Esophagus (tissue), 2 donors: ENCODE results near the gene PSMD9. TPM values are rescaled to one million over a fixed set of nuclear protein-coding genes. Genes with fewer than 3 reads are reported as not detected.

Experiments used
- H3K27ac ChIP-seq, 2 donors: one replicate each; pipeline ENCODE4 v1.5.1; 2013; ENCODE audit warnings: low read depth in 2 of 2, mild to moderate bottlenecking in 2 of 2, inconsistent platforms in 1 of 2, low read length in 1 of 2, moderate library complexity in 1 of 2
- H3K27me3 ChIP-seq, 2 donors: one replicate each; pipeline ENCODE4 v1.6.1; 2013; ENCODE audit warnings: low read length in 2 of 2, control low read depth in 1 of 2, mild to moderate bottlenecking in 1 of 2; ENCODE audit not compliant: insufficient read depth in 2 of 2, control insufficient read depth in 1 of 2
- H3K36me3 ChIP-seq, 2 donors: one replicate each; pipeline ENCODE4 v1.6.1; 2013; ENCODE audit warnings: low read length in 1 of 2; ENCODE audit not compliant: control insufficient read depth in 2 of 2, insufficient read depth in 2 of 2
- H3K4me1 ChIP-seq, 2 donors: one replicate each; pipeline ENCODE4 v1.6.1; 2013; ENCODE audit warnings: low read length in 1 of 2; ENCODE audit not compliant: control insufficient read depth in 2 of 2, insufficient read depth in 2 of 2
- H3K4me3 ChIP-seq, 2 donors: one replicate each; pipeline ENCODE4 v1.5.1; 2013; ENCODE audit warnings: low read length in 2 of 2, mild to moderate bottlenecking in 2 of 2, low read depth in 1 of 2, moderate library complexity in 1 of 2
- H3K9me3 ChIP-seq, 2 donors: one replicate each; pipeline ENCODE4 v1.6.1; 2013; ENCODE audit warnings: mild to moderate bottlenecking in 2 of 2, low read depth in 1 of 2, low read length in 1 of 2, moderate library complexity in 1 of 2; ENCODE audit not compliant: control insufficient read depth in 2 of 2, insufficient read depth in 1 of 2
- WGBS, 2 donors: extraction: QIAGEN DNeasy Blood & Tissue Kit; methylation state at CpG; one replicate each; pipeline ENCODE4 v1.1.7; 2013; 5-methylcytosine and 5-hydroxymethylcytosine counted together
- polyA plus RNA-seq, 2 donors: library from polyadenylated mRNA; stranded (reverse); fragments of 200-250 nt; gene quantifications; one replicate each; pipeline ENCODE4 v1.2.3, GENCODE V29; 2013
- donor health status: healthy with polysubstance abuse.
- donor health status: Bipolar disorder and iron deficiency.

Gene PSMD9
- polyA plus RNA-seq, 2 donors: 18.3 to 88.2 TPM

DNA sequence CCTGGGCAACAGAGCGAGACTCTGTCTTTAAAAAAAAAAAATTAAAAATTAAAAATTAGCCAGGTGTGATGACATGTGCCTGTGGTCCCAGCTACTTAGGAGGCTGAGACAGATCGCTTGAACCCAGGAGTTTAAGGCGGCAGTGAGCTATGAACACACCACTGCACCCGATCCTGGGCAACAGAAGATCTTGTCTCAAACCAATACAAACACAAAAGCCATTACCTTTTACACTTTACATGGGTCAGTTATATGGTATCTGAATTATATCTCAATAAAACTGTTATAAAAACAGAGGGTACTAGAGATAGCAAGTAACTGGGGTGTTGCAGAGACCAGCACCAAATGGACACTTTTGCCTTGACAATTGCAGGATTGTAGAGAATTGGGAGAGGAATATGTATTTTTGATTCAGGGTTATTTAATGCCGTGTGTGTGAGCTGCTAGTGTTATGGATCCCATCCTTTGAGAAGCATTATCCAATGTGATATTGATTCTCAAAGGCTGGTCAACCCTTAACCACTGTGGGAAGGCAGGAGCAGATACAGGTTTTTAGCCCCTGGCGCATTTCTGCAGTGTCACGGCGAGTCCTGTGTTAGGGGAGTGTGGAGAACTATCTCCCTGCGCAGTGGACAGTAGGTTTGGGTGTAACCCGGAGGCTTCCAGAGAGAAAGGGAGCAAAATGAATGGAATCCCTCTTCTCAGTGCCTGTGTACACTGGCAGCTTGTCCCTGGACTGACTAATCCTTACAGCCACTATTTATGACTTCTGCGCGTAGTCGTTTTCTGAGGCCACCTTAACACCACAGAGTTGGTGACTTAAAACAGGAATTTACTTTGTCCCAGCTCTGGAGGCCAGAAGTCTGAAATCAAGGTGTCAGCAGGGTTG is 4.3 kb downstream of the PSMD9 start:
- Histone ChIP-seq H3K27me3 (no peaks in the 10 kb centered on the region), H3K27ac (no peak overlapping the region), H3K4me1 (peaks cover 2 to 7% of the 10 kb centered on the region in 2 donors), H3K9me3 (no peaks in the 10 kb centered on the region), H3K4me3 (no peak overlapping the region), H3K36me3 (peaks cover 5 to 6% of the 10 kb centered on the region in 2 donors)
- WGBS, 2 donors: 87 to 88% methylated on average over 13 of the region's 13 CpGs

DNA sequence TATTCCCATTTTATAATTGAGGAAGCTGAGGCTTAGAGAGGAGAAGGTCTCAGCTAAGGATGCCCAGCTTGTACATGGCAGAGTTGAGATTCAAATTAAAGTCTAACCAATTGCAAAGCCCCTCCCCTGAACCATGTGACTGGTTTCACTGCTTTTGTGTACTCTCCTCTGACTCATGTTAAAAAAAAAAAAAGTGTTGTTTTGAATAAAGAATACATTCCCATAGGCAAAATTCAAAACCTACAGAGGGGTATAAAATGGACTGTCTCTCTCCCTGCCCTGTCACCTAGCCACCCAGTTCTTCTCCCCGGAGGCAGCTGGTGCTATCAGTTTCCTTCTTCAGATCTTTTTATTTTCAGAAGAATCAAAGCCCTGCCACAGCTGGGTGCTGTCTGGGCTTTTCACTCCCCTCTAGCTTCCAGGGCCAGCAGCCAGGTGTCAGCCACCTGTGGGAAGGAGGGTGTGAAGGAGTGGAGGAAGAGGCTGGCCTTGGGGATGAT is 5.4 kb downstream of the PSMD9 start:
- WGBS, 2 donors: 13 to 16% methylated on average over 1 of the region's 1 CpG

DNA sequence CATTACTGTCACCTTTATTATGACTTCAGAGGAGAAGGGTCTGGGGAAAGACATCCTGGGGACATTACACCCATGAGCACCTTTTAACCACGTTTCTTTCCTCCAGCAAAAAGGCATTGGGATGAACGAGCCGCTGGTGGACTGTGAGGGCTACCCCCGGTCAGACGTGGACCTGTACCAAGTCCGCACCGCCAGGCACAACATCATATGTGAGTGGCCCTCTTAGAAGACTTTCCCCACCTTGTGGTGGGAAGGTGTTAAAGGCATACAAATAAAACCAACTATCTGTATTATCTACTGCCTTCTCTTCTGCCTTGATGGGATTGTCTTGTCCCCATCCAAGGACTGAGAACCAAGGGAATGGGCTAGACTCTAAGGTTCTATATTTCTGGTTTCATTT is 6.0 kb downstream of the PSMD9 start:
- Histone ChIP-seq H3K36me3 (peaks cover 6 to 15% of the 10 kb centered on the region in 2 donors), H3K27ac (peak overlapping the region in 1 of 2 donors; percentile 68), H3K4me3 (no peak overlapping the region), H3K27me3 (no peaks in the 10 kb centered on the region), H3K9me3 (no peaks in the 10 kb centered on the region), H3K4me1 (peaks cover 0 to 7% of the 10 kb centered on the region in 2 donors)
- 53 to 59% methylated on average over 7 of the region's 7 CpGs for WGBS, 2 donors

More for the DNA sequence above, 5.4 kb downstream of the PSMD9 start:
- H3K27ac ChIP-seq: peak overlapping the region; percentile 1 to 68
- H3K4me3 ChIP-seq: no peak overlapping the region
- H3K9me3 ChIP-seq: no peaks in the 10 kb centered on the region
- peaks cover 2 to 7% of the 10 kb centered on the region in 2 donors for H3K4me1 ChIP-seq
- no peaks in the 10 kb centered on the region for H3K27me3 ChIP-seq
- peaks cover 6 to 9% of the 10 kb centered on the region in 2 donors for H3K36me3 ChIP-seq

DNA sequence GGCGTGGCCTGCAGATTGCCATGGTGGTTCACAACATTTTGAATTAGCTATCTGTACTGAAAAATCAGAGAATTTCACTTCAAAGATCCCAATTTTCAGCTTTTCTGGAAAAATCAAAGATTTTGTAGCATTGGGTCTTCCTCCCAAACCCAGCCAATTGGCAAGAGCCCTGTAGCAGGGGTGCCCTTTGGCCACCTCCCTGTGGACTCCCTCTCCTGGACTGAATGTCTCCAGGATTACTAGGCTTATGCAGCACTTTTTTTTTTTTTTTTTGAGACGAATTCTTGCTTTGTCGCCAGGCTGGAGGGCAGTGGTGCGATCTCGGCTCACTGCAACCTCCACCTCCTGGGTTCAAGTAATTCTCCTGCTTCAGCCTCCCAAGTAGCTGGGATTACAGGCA is 9.7 kb downstream of the PSMD9 start:
- Histone ChIP-seq H3K36me3 (peaks cover 10 to 33% of the 10 kb centered on the region in 2 donors), H3K9me3 (no peaks in the 10 kb centered on the region), H3K4me3 (no peak overlapping the region), H3K27ac (no peak overlapping the region), H3K4me1 (peaks cover 0 to 7% of the 10 kb centered on the region in 2 donors), H3K27me3 (no peaks in the 10 kb centered on the region)
- 82 to 90% methylated on average over 5 of the region's 5 CpGs for WGBS, 2 donors

DNA sequence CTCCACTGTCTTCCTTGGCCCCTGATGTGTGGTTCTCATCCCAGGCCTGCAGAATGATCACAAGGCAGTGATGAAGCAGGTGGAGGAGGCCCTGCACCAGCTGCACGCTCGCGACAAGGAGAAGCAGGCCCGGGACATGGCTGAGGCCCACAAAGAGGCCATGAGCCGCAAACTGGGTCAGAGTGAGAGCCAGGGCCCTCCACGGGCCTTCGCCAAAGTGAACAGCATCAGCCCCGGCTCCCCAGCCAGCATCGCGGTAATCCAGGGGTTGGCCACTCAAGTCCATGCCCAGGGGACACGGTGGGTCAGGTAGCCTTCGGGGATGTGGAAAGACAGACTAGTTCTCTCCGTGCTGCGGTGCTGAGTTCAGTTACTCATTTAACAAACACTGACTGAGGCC is 11.0 kb downstream of the PSMD9 start:
- no peak overlapping the region for H3K4me3 ChIP-seq
- WGBS, 2 donors: 94% methylated on average over 14 of the region's 14 CpGs
- H3K27me3 ChIP-seq: no peaks in the 10 kb centered on the region
- no peak overlapping the region for H3K27ac ChIP-seq
- H3K36me3 ChIP-seq: peaks cover 12 to 38% of the 10 kb centered on the region in 2 donors
- H3K9me3 ChIP-seq: no peaks in the 10 kb centered on the region
- H3K4me1 ChIP-seq: peaks cover 0 to 1% of the 10 kb centered on the region in 2 donors

DNA sequence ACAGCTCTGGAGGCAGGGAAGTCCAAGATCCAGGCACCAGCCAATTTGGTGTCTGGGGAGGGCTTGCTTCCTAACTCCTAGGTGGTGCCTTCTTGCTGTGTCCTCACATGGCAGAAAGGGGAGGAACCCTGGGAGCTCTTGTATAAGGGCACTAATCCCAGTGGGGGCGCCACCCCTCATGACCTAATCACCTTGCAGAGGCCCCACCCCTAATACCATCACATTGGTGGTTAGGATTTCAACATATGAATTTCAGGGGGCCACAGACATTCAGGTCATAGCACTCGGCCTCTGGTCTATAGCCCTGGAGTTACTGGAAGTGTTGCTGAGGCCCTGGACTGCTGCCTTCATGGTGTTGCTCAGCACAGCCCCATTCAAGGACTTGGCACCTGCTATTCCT is 14.6 kb downstream of the PSMD9 start:
- no peak overlapping the region for H3K27ac ChIP-seq
- H3K27me3 ChIP-seq: no peaks in the 10 kb centered on the region
- peaks cover 10 to 32% of the 10 kb centered on the region in 2 donors for H3K36me3 ChIP-seq
- no peak overlapping the region for H3K4me3 ChIP-seq
- H3K9me3 ChIP-seq: no peaks in the 10 kb centered on the region
- H3K4me1 ChIP-seq: no peaks in the 10 kb centered on the region
- 82 to 94% methylated on average over 2 of the region's 2 CpGs for WGBS, 2 donors

DNA sequence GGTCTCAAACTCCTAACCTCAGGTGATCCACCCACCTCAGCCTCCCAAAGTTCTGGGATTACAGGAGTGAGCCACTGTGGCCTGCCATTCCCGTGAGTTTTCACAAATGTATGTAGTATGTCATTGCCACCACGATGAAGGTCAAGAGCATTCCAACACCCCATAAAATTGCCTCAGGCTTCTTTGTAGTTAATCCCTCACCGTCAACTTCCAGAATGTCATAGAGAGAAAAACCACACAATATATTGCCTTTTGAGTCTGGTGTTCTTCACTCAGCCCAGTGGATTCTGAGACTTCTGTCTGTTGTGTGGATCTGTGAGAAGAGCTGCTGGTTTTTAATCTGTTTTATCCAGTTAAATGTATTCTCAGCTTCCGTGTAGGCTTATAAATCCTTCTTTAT is 17.2 kb downstream of the PSMD9 start:
- Histone ChIP-seq H3K9me3 (no peaks in the 10 kb centered on the region), H3K36me3 (peaks cover 10 to 32% of the 10 kb centered on the region in 2 donors), H3K27me3 (no peaks in the 10 kb centered on the region), H3K27ac (no peak overlapping the region), H3K4me1 (no peaks in the 10 kb centered on the region), H3K4me3 (no peak overlapping the region)
- 59 to 71% methylated on average over 4 of the region's 4 CpGs for WGBS, 2 donors

DNA sequence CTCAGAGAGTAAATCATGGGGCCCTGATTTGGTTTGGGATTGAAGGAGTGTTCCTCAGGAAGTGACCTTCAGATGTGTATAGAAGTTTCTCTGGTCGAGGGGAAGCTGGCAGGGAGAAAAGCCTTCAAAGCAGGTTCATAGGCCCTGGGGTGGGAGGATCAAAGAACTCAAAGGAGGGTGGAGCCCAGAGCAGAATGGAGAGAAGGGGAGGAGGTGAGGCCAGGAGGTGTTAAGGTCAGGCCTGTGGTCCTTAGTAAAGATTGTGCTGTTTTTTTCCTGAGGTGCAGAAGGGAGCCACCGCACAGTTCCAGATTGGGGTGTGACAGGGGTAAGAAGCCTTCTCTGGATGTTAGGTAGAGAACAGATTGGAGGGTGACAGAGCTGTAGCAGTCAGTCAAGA is 20.1 kb downstream of the PSMD9 start:
- 63 to 77% methylated on average over 2 of the region's 2 CpGs for WGBS, 2 donors
- H3K36me3 ChIP-seq: peaks cover 0 to 18% of the 10 kb centered on the region in 2 donors

DNA sequence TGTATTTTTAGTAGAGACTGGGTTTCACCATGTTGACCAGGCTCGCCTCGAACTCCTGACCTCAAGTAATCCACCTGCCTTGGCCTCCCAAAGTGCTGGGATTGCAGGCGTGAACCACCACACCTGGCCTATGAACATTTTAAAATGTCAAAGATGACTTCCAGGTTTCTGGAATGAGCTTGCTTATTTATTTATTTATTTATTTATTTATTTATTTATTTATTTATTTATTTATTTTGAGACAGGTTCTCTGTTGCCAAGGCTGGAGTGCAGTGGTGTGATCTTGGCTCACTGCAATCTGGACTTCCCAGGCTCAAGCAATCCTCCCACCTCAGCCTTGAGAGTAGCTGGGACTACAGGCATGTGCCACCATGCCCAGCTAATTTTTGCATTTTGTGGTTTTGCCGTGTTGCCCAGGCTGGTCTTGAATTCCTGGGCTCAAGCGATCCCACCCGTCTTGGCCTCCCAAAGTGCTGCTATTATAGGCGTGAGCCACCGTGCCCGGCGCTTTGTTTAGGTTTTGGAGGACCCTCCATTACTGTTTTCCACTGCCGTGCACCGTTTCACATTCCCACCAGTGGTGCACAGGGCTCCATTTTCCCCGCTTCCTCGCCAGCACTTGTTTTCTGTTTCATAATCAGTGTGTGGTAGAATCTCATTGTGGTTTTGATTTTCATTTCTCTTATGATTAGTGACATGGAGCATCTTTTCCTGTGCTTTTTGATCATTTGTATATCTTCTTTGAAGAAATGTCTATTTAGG is 23.4 kb downstream of the PSMD9 start:
- no peaks in the 10 kb centered on the region for H3K9me3 ChIP-seq
- no peak overlapping the region for H3K4me3 ChIP-seq
- 76 to 84% methylated on average over 14 of the region's 14 CpGs for WGBS, 2 donors
- no peak overlapping the region for H3K27ac ChIP-seq
- H3K4me1 ChIP-seq: no peaks in the 10 kb centered on the region
- H3K27me3 ChIP-seq: no peaks in the 10 kb centered on the region
- peaks cover 6 to 14% of the 10 kb centered on the region in 2 donors for H3K36me3 ChIP-seq

More for the DNA sequence above, 20.1 kb downstream of the PSMD9 start:
- no peaks in the 10 kb centered on the region for H3K4me1 ChIP-seq
- H3K4me3 ChIP-seq: no peak overlapping the region
- no peaks in the 10 kb centered on the region for H3K9me3 ChIP-seq
- no peak overlapping the region for H3K27ac ChIP-seq
- H3K27me3 ChIP-seq: no peaks in the 10 kb centered on the region
